GM19395 (cell line): ENCODE data around the gene TTLL10.

Experiments
- ATAC-seq: cut with Tn5 transposase; IDR thresholded peaks from one replicate; pipeline ENCODE4 v1.9.1; 2021; ENCODE audit warnings: mild to moderate bottlenecking, moderate library complexity; ENCODE audit not compliant: unreplicated experiment

TTLL10 gene

GRCh38 chr1:1173793-1174415, at the start of gene TTLL10:
Gene TTLL10 (plus strand): TSS chr1:1173880. CDS start chr1:1179216, 5,336 bp downstream.
- ATAC-seq = no peak

GRCh38 chr1:1124508-1124785, 49.2 kb upstream of the TTLL10 start:
- ATAC-seq = no peak

- ATAC-seq = no peak
These were observed 48.7 kb upstream of the TTLL10 start for GRCh38 chr1:1124786-1125642.

- ATAC-seq = no peak
These were observed 47.7 kb upstream of the TTLL10 start for GRCh38 chr1:1125945-1126344.

GRCh38 chr1:1127551-1128451, 45.9 kb upstream of the TTLL10 start:
- no peak for ATAC-seq

GRCh38 chr1:1128454-1129139, 45.1 kb upstream of the TTLL10 start:
- ATAC-seq = no peak

- ATAC-seq = no peak
These were observed 44.3 kb upstream of the TTLL10 start for GRCh38 chr1:1129381-1129821.

GRCh38 chr1:1130206-1131120, 43.2 kb upstream of the TTLL10 start:
- ATAC-seq = no peak

- ATAC-seq = no peak
These were observed 41.4 kb upstream of the TTLL10 start for GRCh38 chr1:1132042-1132950.

- ATAC-seq = no peak
These were observed 40.5 kb upstream of the TTLL10 start for GRCh38 chr1:1132956-1133750.

GRCh38 chr1:1134300-1134970, 39.2 kb upstream of the TTLL10 start:
- no peak for ATAC-seq

GRCh38 chr1:1135339-1136136, 38.1 kb upstream of the TTLL10 start:
- ATAC-seq = no peak

- no peak for ATAC-seq
These were observed 37.0 kb upstream of the TTLL10 start for GRCh38 chr1:1136547-1137230.

- no peak for ATAC-seq
These were observed 36.2 kb upstream of the TTLL10 start for GRCh38 chr1:1137256-1138045.

- ATAC-seq = no peak
These were observed 33.0 kb upstream of the TTLL10 start for GRCh38 chr1:1140673-1141072.
